H1 (cell line): Measurements from ENCODE around the gene SCN8A. TPM values are rescaled to one million over a fixed set of nuclear protein-coding genes. Genes with fewer than 3 reads are reported as not detected.

Experiments
- FOSL1 ChIP-seq: IDR thresholded peaks from 2 replicates; pipeline ENCODE4 v1.6.1; 2011; ENCODE audit warnings: mild to moderate bottlenecking, low read depth, low read length, moderate library complexity; ENCODE audit not compliant: insufficient read depth
- HDAC6 ChIP-seq: IDR thresholded peaks from one replicate; pipeline ENCODE4 v1.7.1; 2012; ENCODE audit warnings: low read depth, mild to moderate bottlenecking, inconsistent platforms, low read length, moderate library complexity
- POU5F1 ChIP-seq: IDR thresholded peaks from 2 replicates; pipeline ENCODE4 v1.6.1; 2011; ENCODE audit warnings: low read depth, mild to moderate bottlenecking, low read length, moderate library complexity
- RXRA ChIP-seq: IDR thresholded peaks from 2 replicates; pipeline ENCODE4 v1.6.1; 2011; ENCODE audit warnings: low read depth, mild to moderate bottlenecking, low read length, moderate library complexity; ENCODE audit not compliant: insufficient read depth
- TBP ChIP-seq: IDR thresholded peaks from 2 replicates; pipeline ENCODE4 v1.6.1; 2011; ENCODE audit warnings: low read depth, low read length, improper control_type of control experiment
- ZNF274 ChIP-seq: IDR thresholded peaks from 2 replicates; pipeline ENCODE4 v1.7.0; 2012; ENCODE audit warnings: low read length, borderline replicate concordance; ENCODE audit errors: extremely low read depth
- polyA plus RNA-seq, 7 experiments: library from polyadenylated mRNA; depleted of rRNA in 3 of 7; stranded (reverse) in 5 of 7; unstranded in 2 of 7; fragments of >200 nt in 5 of 7; fragments of 200-250 nt in 2 of 7; gene quantifications; 1 replicate in 5 of 7; 2 replicates in 1 of 7; 4 replicates in 1 of 7; pipeline versions ENCODE4 v1.2.1 to v1.2.3, GENCODE V29; 2011 to 2013; ENCODE audit warnings: missing spikeins in 2 of 7, mixed read lengths in 2 of 7
- total RNA-seq: library from RNA; stranded (reverse); fragmentation: NEBNext Ultra II Directional; extraction: Animal tissue kit (Norgen Biotek cat#: 25700); gene quantifications from 2 replicates; pipeline ENCODE4 v1.2.1, GENCODE V29; 2021

Gene SCN8A
- total and polyA plus RNA-seq, 2 of the 8 experiments (the other 6 are each of a cell fraction or from before 2014, with no cell fraction given) = 6.3 to 10.7 TPM

- TF ChIP-seq POU5F1 (no peak), HDAC6 (no peak), TBP (no peak), ZNF274 (no peak), FOSL1 (no peak), RXRA (no peak)
Observed at GRCh38 chr12:51840966-51841365, 249.9 kb downstream of the SCN8A start (continued).
